ENCODE measurements around the gene PTPN12.

DNA sequence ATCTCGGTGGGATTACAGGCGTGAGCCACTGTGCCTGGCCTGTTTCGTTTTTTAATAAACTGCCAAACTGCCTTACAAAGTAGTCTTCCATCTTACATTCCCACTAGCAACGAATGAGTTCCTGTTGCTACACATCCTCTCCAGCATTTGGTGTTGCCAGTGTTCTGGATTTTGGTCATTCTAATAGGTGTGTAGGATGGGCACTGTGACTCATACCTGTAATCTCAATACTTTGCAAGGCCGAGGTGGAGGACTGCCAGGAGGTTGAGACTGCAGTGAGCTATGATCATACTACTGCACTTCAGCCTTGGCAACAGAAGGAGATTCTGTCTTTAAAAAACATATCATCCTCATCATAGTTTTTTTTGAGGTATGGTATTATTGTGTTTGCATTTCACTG, 137.8 kb downstream of the PTPN12 start:
- TF ChIP-seq, protein P1, sequence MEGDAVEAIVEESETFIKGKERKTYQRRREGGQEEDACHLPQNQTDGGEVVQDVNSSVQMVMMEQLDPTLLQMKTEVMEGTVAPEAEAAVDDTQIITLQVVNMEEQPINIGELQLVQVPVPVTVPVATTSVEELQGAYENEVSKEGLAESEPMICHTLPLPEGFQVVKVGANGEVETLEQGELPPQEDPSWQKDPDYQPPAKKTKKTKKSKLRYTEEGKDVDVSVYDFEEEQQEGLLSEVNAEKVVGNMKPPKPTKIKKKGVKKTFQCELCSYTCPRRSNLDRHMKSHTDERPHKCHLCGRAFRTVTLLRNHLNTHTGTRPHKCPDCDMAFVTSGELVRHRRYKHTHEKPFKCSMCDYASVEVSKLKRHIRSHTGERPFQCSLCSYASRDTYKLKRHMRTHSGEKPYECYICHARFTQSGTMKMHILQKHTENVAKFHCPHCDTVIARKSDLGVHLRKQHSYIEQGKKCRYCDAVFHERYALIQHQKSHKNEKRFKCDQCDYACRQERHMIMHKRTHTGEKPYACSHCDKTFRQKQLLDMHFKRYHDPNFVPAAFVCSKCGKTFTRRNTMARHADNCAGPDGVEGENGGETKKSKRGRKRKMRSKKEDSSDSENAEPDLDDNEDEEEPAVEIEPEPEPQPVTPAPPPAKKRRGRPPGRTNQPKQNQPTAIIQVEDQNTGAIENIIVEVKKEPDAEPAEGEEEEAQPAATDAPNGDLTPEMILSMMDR (IDR thresholded peaks at IDR 0.05), result no peak
- TF ChIP-seq POLR2A (IDR thresholded peaks at IDR 0.05), result no peak
